Lower leg skin (tissue), 4 donors: ENCODE data around the gene PIEZO2. TPM values are rescaled to one million over a fixed set of nuclear protein-coding genes. Genes with fewer than 3 reads are reported as not detected.
"Not testable (repeated sequence)": the region's sequence is repeated elsewhere in the genome, so short reads cannot be mapped to it uniquely, and the experiment has no call there.

Experiments
- DNase-seq, 2 donors: peaks; one replicate each; pipeline ENCODE4 v3.0.0-alpha.2; 2019; ENCODE audit warnings: low spot score in 2 of 2
- H3K4me3 ChIP-seq: fragments of 200-600 bp; sonication (generic); 2 replicates; pipeline ENCODE4 v1.5.1; 2017; ENCODE audit warnings: mild to moderate bottlenecking, low read depth; ENCODE audit not compliant: poor library complexity, severe bottlenecking
- CTCF ChIP-seq, 3 donors: fragments of 450-650 bp; IDR thresholded peaks; one replicate each; pipeline ENCODE4 v1.5.1; 2016; ENCODE audit warnings: antibody characterized with exemption in 3 of 3, mild to moderate bottlenecking in 3 of 3, moderate library complexity in 2 of 3
- POLR2A ChIP-seq, 2 donors: fragments of 450-650 bp; IDR thresholded peaks; one replicate each; pipeline ENCODE4 v1.6.1; 2016 to 2017; ENCODE audit warnings: antibody characterized with exemption in 2 of 2, mild to moderate bottlenecking in 1 of 2, moderate library complexity in 1 of 2
- WGBS, 2 donors: methylation state at CpG; one replicate each; pipeline ENCODE4 v1.1.5; 2018; 5-methylcytosine and 5-hydroxymethylcytosine counted together
- intact Hi-C: fragments of 100-400 bp; cut with DNase I; formaldehyde crosslinking; loops from one replicate; pipeline ENCODE4 v1.15.0; 2023; ENCODE audit warnings: low total_unique reads
- total RNA-seq, 4 donors: library from RNA; depleted of rRNA; stranded (reverse); fragments of >200 nt; gene quantifications; one replicate each; pipeline ENCODE4 v1.1.0, GENCODE V29; 2016

Gene PIEZO2
- total RNA-seq, 4 donors from 2014 or later: 0.30 to 1.8 (median 0.64) TPM

- TF ChIP-seq CTCF (IDR thresholded peaks at IDR 0.05) (no peak), POLR2A (IDR thresholded peaks at IDR 0.05) (no peak)
- 89 to 90% methylated on average over 7 of the region's 7 CpGs for WGBS, 2 donors
- H3K4me3 ChIP-seq: no peak overlapping the region
- DNase-seq: no peak
- intact Hi-C loops: loop anchor here (10.0 kb wide), 2 partner anchors 195 to 705 kb away; no protein-coding TSS in a partner anchor
Measured at GRCh38 chr18:10850216-10850615, 299.2 kb downstream of the PIEZO2 start.

GRCh38 chr18:10847907-10848306, 301.5 kb downstream of the PIEZO2 start:
- TF ChIP-seq CTCF (IDR thresholded peaks at IDR 0.05) (no peak), POLR2A (IDR thresholded peaks at IDR 0.05) (no peak)
- DNase-seq: no peak
- intact Hi-C loops: no loop called here
- 77 to 78% methylated on average over 6 of the region's 6 CpGs for WGBS, 2 donors
- H3K4me3 ChIP-seq: no peak overlapping the region

GRCh38 chr18:10847408-10847790, 302.0 kb downstream of the PIEZO2 start:
- intact Hi-C loops: no loop called here
- WGBS, 2 donors: 86 to 93% methylated on average over 8 of the region's 8 CpGs
- TF ChIP-seq CTCF (IDR thresholded peaks at IDR 0.05) (no peak), POLR2A (IDR thresholded peaks at IDR 0.05) (no peak)
- no peak for DNase-seq
- no peak overlapping the region for H3K4me3 ChIP-seq

GRCh38 chr18:10846657-10847407, 302.5 kb downstream of the PIEZO2 start:
- no peak for DNase-seq
- 89 to 95% methylated on average over 6 of the region's 6 CpGs for WGBS, 2 donors
- H3K4me3 ChIP-seq: no peak overlapping the region
- TF ChIP-seq CTCF (IDR thresholded peaks at IDR 0.05) (no peak), POLR2A (IDR thresholded peaks at IDR 0.05) (no peak)
- intact Hi-C loops: no loop called here

- intact Hi-C loops, DNase-seq, H3K4me3 ChIP-seq: not testable (repeated sequence)
- 81 to 82% methylated on average over 2 of the region's 2 CpGs for WGBS, 2 donors
Measured at GRCh38 chr18:10846035-10846434, 303.3 kb downstream of the PIEZO2 start.

GRCh38 chr18:10843565-10843964, 305.8 kb downstream of the PIEZO2 start:
- DNase-seq: no peak
- intact Hi-C loops: no loop called here
- H3K4me3 ChIP-seq: no peak overlapping the region
- WGBS, 2 donors: 56 to 64% methylated on average over 5 of the region's 5 CpGs
- TF ChIP-seq CTCF (IDR thresholded peaks at IDR 0.05) (no peak), POLR2A (IDR thresholded peaks at IDR 0.05) (no peak)
